ENCODE results near the gene SIRT5. TPM values are rescaled to one million over a fixed set of nuclear protein-coding genes. Genes with fewer than 3 reads are reported as not detected.

Gene SIRT5
- total RNA-seq, 4 donors from 2014 or later = 7.5 to 13.1 (median 10.0) TPM

GRCh38 chr6:13559251-13559650 is 15.2 kb upstream of the SIRT5 start:
- no peak overlapping the region for H3K4me3 ChIP-seq
- no peaks in the 10 kb centered on the region for H3K9me3 ChIP-seq
- peak overlapping the region in 3 of 4 donors; percentile 13 to 17 (median 17) for H3K27ac ChIP-seq
- TF ChIP-seq CTCF (IDR thresholded peaks at IDR 0.05) = no peak
- TF ChIP-seq POLR2AphosphoS5 (IDR thresholded peaks at IDR 0.05) = no peak
- no peak for TF ChIP-seq EP300 (IDR thresholded peaks at IDR 0.05)
- TF ChIP-seq POLR2A (IDR thresholded peaks at IDR 0.05) = no peak
- H3K27me3 ChIP-seq = peaks cover 3% of the 10 kb centered on the region
- peaks cover 0 to 31% (median 0%) of the 10 kb centered on the region in 3 donors for H3K4me1 ChIP-seq
- 25 to 49% methylated on average over 3 of the region's 3 CpGs for WGBS, 2 donors (ENCODE audit: low coverage in 1 of 2)
- no peaks in the 10 kb centered on the region for H3K36me3 ChIP-seq
- ATAC-seq = no peak

GRCh38 chr6:13559968-13560650 is 14.3 kb upstream of the SIRT5 start:
- WGBS, 2 donors (ENCODE audit: low coverage in 1 of 2) = 86 to 93% methylated on average over 4 of the region's 4 CpGs

GRCh38 chr6:13560651-13561044 is 13.8 kb upstream of the SIRT5 start:
- 93 to 100% methylated on average over 1 to 2 of the region's 2 CpGs for WGBS, 2 donors (ENCODE audit: low coverage in 1 of 2)

More at GRCh38 chr6:13559968-13560650, 14.3 kb upstream of the SIRT5 start:
- H3K36me3 ChIP-seq = no peaks in the 10 kb centered on the region
- H3K4me3 ChIP-seq = no peak overlapping the region
- peaks cover 0 to 23% (median 0%) of the 10 kb centered on the region in 3 donors for H3K4me1 ChIP-seq
- no peaks in the 10 kb centered on the region for H3K9me3 ChIP-seq
- H3K27me3 ChIP-seq = peaks cover 8% of the 10 kb centered on the region
- no peak for TF ChIP-seq POLR2A (IDR thresholded peaks at IDR 0.05)
- TF ChIP-seq CTCF (IDR thresholded peaks at IDR 0.05) = no peak
- TF ChIP-seq EP300 (IDR thresholded peaks at IDR 0.05) = no peak
- TF ChIP-seq POLR2AphosphoS5 (IDR thresholded peaks at IDR 0.05) = no peak
- ATAC-seq = no peak
- H3K27ac ChIP-seq = no peak overlapping the region

GRCh38 chr6:13561624-13562267 is 12.7 kb upstream of the SIRT5 start:
- Histone ChIP-seq H3K36me3 (no peaks in the 10 kb centered on the region), H3K9me3 (no peaks in the 10 kb centered on the region), H3K27me3 (peaks cover 23% of the 10 kb centered on the region), H3K4me3 (no peak overlapping the region), H3K27ac (peak overlapping the region in 1 of 4 donors; percentile 8), H3K4me1 (peaks cover 0 to 13% (median 0%) of the 10 kb centered on the region in 3 donors)
- TF ChIP-seq POLR2AphosphoS5 (IDR thresholded peaks at IDR 0.05) (no peak), CTCF (IDR thresholded peaks at IDR 0.05) (no peak), EP300 (IDR thresholded peaks at IDR 0.05) (no peak), POLR2A (IDR thresholded peaks at IDR 0.05) (no peak)
- WGBS, 2 donors (ENCODE audit: low coverage in 1 of 2) = 74 to 76% methylated on average over 7 to 10 of the region's 10 CpGs
- ATAC-seq = peak; percentile 53

More at GRCh38 chr6:13560651-13561044, 13.8 kb upstream of the SIRT5 start:
- Histone ChIP-seq H3K4me1 (peaks cover 0 to 17% (median 0%) of the 10 kb centered on the region in 3 donors), H3K9me3 (no peaks in the 10 kb centered on the region), H3K4me3 (no peak overlapping the region), H3K36me3 (no peaks in the 10 kb centered on the region), H3K27ac (no peak overlapping the region), H3K27me3 (peaks cover 12% of the 10 kb centered on the region)
- no peak for ATAC-seq
- TF ChIP-seq POLR2AphosphoS5 (IDR thresholded peaks at IDR 0.05) (no peak), CTCF (IDR thresholded peaks at IDR 0.05) (no peak), POLR2A (IDR thresholded peaks at IDR 0.05) (no peak), EP300 (IDR thresholded peaks at IDR 0.05) (no peak)

Measured in gastroesophageal sphincter (tissue), 4 donors.